Muscle of back (tissue), 11 donors: ENCODE data around the gene SEMA3E. TPM values are rescaled to one million over a fixed set of nuclear protein-coding genes. Genes with fewer than 3 reads are reported as not detected.
"Not testable (repeated sequence)": the region's sequence is repeated elsewhere in the genome, so short reads cannot be mapped to it uniquely, and the experiment has no call there.

Experiments
- DNase-seq, 3 donors: peaks; one replicate each; pipeline versions ENCODE4 v3.0.0 to v3.0.0-alpha.2; 2013
- polyA plus RNA-seq, 10 donors: library from polyadenylated mRNA; unstranded; fragments of 120-200 nt; gene quantifications; one replicate each; pipeline ENCODE4 v1.2.1, GENCODE V29; 2013; ENCODE audit not compliant: insufficient read length in 10 of 10

Gene SEMA3E
- polyA plus RNA-seq, 10 donors, result 2.3 to 9.3 (median 3.1) TPM

- no peak for DNase-seq
Measured at GRCh38 chr7:83559887-83560286, 89.1 kb downstream of the SEMA3E start.

- not testable (repeated sequence) for DNase-seq
Measured at GRCh38 chr7:83552556-83552955, 96.4 kb downstream of the SEMA3E start.

- DNase-seq, result peak in 1 of 3 donors; percentile 54
Measured at GRCh38 chr7:83550100-83550499, 98.8 kb downstream of the SEMA3E start.

GRCh38 chr7:83548250-83548649 lies 100.7 kb downstream of the SEMA3E start:
- no peak for DNase-seq

GRCh38 chr7:83547526-83547925 lies 101.4 kb downstream of the SEMA3E start:
- DNase-seq, result peak in 2 of 3 donors; percentile 11 to 40

- no peak for DNase-seq
Measured at GRCh38 chr7:83546586-83546985, 102.4 kb downstream of the SEMA3E start.

- no peak for DNase-seq
Measured at GRCh38 chr7:83541187-83541960, 107.6 kb downstream of the SEMA3E start.

- DNase-seq, result no peak
Measured at GRCh38 chr7:83534488-83534887, 114.5 kb downstream of the SEMA3E start.

- no peak for DNase-seq
Measured at GRCh38 chr7:83532219-83532618, 116.7 kb downstream of the SEMA3E start.

GRCh38 chr7:83531766-83532165 lies 117.2 kb downstream of the SEMA3E start:
- no peak for DNase-seq

GRCh38 chr7:83528925-83529423 lies 120.0 kb downstream of the SEMA3E start:
- no peak for DNase-seq

- DNase-seq, result no peak
Measured at GRCh38 chr7:83524277-83525075, 124.5 kb downstream of the SEMA3E start.

- DNase-seq, result peak in 1 of 3 donors; percentile 7
Measured at GRCh38 chr7:83520726-83521125, 128.2 kb downstream of the SEMA3E start.

- no peak for DNase-seq
Measured at GRCh38 chr7:83519240-83519639, 129.7 kb downstream of the SEMA3E start.

- DNase-seq, result peak in 1 of 3 donors; percentile 6
Measured at GRCh38 chr7:83517035-83517700, 131.8 kb downstream of the SEMA3E start.

GRCh38 chr7:83514977-83515376 lies 134.0 kb downstream of the SEMA3E start:
- DNase-seq, result no peak

GRCh38 chr7:83509255-83510021 lies 139.5 kb downstream of the SEMA3E start:
- DNase-seq, result no peak

GRCh38 chr7:83504330-83504729 lies 144.6 kb downstream of the SEMA3E start:
- no peak for DNase-seq

- DNase-seq, result no peak
Measured at GRCh38 chr7:83502636-83503035, 146.3 kb downstream of the SEMA3E start.

GRCh38 chr7:83494683-83495082 lies 154.3 kb downstream of the SEMA3E start:
- no peak for DNase-seq

- no peak for DNase-seq
Measured at GRCh38 chr7:83492802-83493201, 156.1 kb downstream of the SEMA3E start.
